ENCODE data around the gene OR10AD1.

Gene OR10AD1

GRCh38 chr12:48189331-48190125 lies 13.6 kb downstream of the OR10AD1 start:
- TF ChIP-seq POLR2A (IDR thresholded peaks at IDR 0.05; ENCODE audit: low read depth, low read length) (no peak), TAF1 (IDR thresholded peaks at IDR 0.05; ENCODE audit: borderline replicate concordance, low read depth, low read length) (no peak), POLR2AphosphoS5 (IDR thresholded peaks at IDR 0.05; ENCODE audit: low read depth, low read length) (no peak)
- FAIRE-seq (peak; percentile 94), DNase-seq (ENCODE audit: insufficient read length) (no peak)

DNA sequence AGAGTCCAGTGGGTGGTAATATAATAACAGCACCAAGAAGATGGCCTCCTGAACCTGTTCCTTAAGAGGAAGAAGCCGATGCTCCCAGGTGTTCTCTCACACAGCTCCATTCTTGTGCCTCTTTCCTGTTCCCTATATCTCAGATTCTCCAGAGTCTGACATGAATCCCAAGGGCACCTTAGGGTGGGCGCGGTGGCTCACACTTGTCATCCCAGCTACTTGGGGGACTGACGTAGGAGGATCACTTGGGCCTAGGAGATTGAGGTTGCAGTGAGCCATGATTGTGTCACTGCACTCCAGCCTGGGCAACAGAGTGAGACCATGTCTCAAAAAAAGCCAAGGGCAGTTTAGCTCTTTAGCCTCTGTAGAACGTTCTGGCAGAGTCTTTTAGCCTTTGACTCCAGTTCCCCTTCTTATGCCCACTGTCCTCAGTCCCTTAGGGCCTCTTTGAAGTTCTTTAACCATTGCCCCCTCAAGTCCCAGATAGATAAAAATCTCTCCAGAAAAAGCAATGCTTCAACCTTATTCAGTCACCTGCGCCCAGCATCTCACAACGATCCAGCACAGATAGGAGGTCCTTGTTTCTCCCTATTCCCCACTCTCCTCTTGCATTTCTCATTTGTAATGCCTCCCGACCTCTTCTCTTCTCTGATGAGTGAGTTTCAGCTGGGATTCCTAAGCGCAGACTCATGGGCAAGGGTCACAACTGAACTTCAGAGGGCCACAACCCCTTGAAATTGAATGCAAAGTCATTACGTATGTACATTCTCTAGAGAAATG lies 15.0 kb downstream of the OR10AD1 start:
- no peak for FAIRE-seq
- no peak for DNase-seq (ENCODE audit: insufficient read length)
- no peak for TF ChIP-seq POLR2AphosphoS5 (IDR thresholded peaks at IDR 0.05; ENCODE audit: low read depth, low read length)
- no peak for TF ChIP-seq TAF1 (IDR thresholded peaks at IDR 0.05; ENCODE audit: borderline replicate concordance, low read depth, low read length)
- no peak for TF ChIP-seq POLR2A (IDR thresholded peaks at IDR 0.05; ENCODE audit: low read depth, low read length)

DNA sequence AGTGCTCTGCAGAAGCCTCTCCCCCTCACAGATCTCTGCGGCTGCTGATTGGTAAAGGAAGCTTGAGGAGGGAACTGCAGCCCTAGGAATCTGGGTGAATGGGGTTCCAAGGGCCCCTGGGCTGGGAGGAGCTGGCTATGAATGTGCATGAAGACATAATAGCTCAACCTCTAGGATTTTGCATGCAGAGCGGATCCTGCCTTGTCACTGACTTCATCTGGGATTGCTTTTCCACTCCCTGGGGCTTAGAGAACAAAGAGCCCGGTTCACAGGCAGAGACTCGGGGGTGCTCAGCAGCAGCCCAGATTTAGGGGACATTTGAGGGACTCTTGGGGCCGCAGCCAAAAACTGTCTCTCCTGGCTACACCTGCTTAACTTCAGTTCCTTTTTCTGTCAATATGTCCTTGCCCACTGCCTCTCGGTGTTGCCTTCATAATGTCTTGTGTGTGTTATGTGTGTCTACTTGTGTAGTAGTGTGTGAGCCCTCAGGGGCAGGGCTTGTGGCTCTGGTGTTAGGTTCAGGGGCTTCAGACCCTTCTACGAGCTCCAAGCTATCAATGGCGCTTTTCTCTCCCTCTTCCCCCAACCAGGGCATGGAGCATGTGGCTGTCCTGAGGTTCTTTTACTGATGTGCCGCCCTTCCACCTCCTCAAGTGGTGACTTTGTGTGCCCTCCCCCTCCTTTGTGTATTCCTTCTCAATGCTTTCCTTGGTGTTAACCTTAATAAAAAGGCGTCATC lies 17.7 kb downstream of the OR10AD1 start:
- DNase-seq (ENCODE audit: insufficient read length), result no peak
- no peak for TF ChIP-seq POLR2AphosphoS5 (IDR thresholded peaks at IDR 0.05; ENCODE audit: low read depth, low read length)
- TF ChIP-seq TAF1 (IDR thresholded peaks at IDR 0.05; ENCODE audit: borderline replicate concordance, low read depth, low read length), result no peak
- no peak for TF ChIP-seq POLR2A (IDR thresholded peaks at IDR 0.05; ENCODE audit: low read depth, low read length)
- FAIRE-seq, result no peak

GRCh38 chr12:48184549-48184922 lies 18.6 kb downstream of the OR10AD1 start:
- FAIRE-seq (no peak), DNase-seq (ENCODE audit: insufficient read length) (no peak)
- TF ChIP-seq POLR2A (IDR thresholded peaks at IDR 0.05; ENCODE audit: low read depth, low read length), result no peak
- no peak for TF ChIP-seq TAF1 (IDR thresholded peaks at IDR 0.05; ENCODE audit: borderline replicate concordance, low read depth, low read length)
- TF ChIP-seq POLR2AphosphoS5 (IDR thresholded peaks at IDR 0.05; ENCODE audit: low read depth, low read length), result no peak

DNA sequence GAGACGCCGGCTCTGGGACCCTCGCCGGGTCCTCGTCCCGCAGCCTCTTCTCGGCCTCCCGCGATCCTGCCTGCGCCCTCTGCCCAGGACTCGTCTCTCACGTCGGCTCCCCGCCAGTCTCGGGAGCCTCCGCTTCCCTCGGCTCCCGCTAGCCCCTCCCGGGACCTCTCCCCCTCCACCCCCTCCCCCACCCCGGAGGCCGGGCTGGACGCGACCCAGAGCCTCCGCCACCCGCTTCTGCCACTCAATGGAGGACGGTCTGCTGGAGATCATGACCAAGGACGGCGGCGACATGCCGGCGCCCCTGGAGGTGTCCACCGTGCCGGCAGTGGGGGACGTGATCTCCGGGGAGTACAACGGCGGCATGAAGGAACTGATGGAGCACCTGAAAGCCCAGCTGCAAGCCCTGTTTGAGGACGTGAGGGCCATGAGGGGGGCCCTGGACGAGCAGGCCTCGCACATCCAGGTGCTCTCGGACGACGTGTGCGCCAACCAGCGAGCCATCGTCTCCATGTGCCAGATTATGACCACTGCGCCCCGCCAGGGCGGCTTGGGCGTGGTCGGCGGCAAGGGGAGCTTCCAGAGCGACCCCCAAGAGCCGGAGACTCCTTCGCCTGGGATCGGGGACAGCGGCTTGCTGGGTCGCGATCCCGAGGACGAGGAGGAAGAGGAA lies 19.1 kb downstream of the OR10AD1 start:
- DNase-seq (ENCODE audit: insufficient read length) (no peak), FAIRE-seq (no peak)
- TF ChIP-seq TAF1 (IDR thresholded peaks at IDR 0.05; ENCODE audit: borderline replicate concordance, low read depth, low read length) (no peak), POLR2A (IDR thresholded peaks at IDR 0.05; ENCODE audit: low read depth, low read length) (no peak), POLR2AphosphoS5 (IDR thresholded peaks at IDR 0.05; ENCODE audit: low read depth, low read length) (no peak)

DNA sequence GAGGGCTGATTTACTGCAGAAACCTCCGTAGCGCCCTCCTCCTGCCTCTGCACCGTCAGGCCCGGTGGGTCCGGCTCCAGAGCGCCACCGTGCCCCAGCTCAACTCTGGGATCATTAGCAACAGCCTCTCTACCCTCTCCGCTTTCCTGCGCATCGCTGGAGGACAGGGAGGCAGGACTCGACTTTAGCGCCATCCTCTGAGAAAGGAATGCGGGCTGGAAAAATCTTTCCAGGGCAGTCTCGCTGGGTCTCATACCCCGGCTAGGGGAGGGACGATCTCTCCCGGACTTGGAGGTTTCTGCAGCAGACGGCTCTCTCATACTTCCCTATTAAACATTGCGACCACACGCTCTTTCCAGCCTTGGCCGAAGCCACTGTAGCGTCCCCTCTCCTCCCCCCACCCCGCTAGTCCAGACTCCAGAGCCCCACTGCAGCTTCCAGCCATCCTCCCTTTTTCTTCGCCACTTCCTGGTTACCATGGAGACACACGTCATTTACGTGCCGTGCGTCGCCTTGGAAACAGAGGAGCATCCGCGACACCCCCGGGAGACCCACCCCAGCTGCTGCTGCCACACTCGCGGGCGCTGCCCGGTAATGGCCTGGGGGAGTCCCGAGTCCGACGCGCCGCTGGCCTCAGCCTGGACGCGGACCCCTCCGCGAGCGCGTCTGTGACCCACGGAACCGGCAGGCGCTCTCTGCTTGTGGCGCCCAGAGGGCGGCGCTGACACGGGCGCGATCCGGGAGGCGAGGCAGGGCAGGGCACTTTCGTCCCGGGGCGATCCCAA lies 19.8 kb downstream of the OR10AD1 start, which contains the start of gene CCDC184:
CCDC184 (plus strand) TSS at position 554 of the 785 bp plus-strand sequence. CDS start 479 bp downstream, outside the sequence.
- TF ChIP-seq POLR2AphosphoS5 (IDR thresholded peaks at IDR 0.05; ENCODE audit: low read depth, low read length) (no peak), TAF1 (IDR thresholded peaks at IDR 0.05; ENCODE audit: borderline replicate concordance, low read depth, low read length) (no peak), POLR2A (IDR thresholded peaks at IDR 0.05; ENCODE audit: low read depth, low read length) (no peak)
- peak; percentile 88 for FAIRE-seq
- DNase-seq (ENCODE audit: insufficient read length), result peak; percentile 65

DNA sequence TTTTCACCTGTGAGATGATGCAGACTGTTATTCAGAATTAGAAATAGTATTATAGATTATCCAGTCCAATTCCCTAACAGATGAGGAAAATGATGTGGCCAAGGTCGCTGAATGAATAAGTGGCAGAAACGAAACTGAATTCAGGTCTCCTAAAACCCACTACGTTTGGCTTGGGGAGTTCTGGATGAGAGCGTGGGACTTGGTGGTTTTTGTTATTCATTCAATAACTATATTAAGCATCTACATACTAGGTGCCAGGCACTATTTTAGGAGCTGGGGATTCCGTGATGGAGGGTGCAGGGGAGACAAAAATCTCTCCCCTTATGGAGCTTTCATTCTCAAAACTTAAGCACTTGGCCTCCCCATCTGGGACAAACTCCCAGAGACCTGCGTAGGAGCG lies 20.5 kb downstream of the OR10AD1 start:
- no peak for FAIRE-seq

GRCh38 chr12:48180857-48181495 lies 22.1 kb downstream of the OR10AD1 start:
- no peak for DNase-seq (ENCODE audit: insufficient read length)
- no peak for FAIRE-seq
- TF ChIP-seq POLR2A (IDR thresholded peaks at IDR 0.05; ENCODE audit: low read depth, low read length) (no peak), TAF1 (IDR thresholded peaks at IDR 0.05; ENCODE audit: borderline replicate concordance, low read depth, low read length) (no peak), POLR2AphosphoS5 (IDR thresholded peaks at IDR 0.05; ENCODE audit: low read depth, low read length) (no peak)

More for the DNA sequence above, 20.5 kb downstream of the OR10AD1 start:
- DNase-seq (ENCODE audit: insufficient read length), result no peak
- TF ChIP-seq POLR2AphosphoS5 (IDR thresholded peaks at IDR 0.05; ENCODE audit: low read depth, low read length) (no peak), POLR2A (IDR thresholded peaks at IDR 0.05; ENCODE audit: low read depth, low read length) (no peak), TAF1 (IDR thresholded peaks at IDR 0.05; ENCODE audit: borderline replicate concordance, low read depth, low read length) (no peak)

DNA sequence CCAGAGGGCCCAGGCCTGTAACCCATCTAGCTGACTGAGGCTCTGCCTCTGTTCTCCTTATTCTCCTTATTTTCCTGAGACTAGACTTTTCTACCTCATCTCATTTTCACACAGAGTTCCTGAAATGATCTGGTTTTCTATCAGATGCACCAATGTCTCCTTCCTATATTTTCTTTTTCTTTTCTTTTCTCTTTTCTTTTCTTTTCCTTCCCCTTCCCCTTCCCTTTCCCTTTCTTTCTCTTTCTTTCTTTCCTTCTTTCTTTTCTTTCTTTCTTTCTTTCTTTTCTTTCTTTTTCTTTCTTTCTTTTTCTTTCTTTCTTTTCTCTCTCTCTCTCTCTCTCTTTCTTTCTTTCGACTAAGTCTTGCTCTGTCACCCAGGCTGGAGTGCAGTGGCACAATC lies 22.7 kb downstream of the OR10AD1 start:
- FAIRE-seq (no peak), DNase-seq (ENCODE audit: insufficient read length) (no peak)
- TF ChIP-seq TAF1 (IDR thresholded peaks at IDR 0.05; ENCODE audit: borderline replicate concordance, low read depth, low read length), result no peak
- TF ChIP-seq POLR2A (IDR thresholded peaks at IDR 0.05; ENCODE audit: low read depth, low read length), result no peak
- no peak for TF ChIP-seq POLR2AphosphoS5 (IDR thresholded peaks at IDR 0.05; ENCODE audit: low read depth, low read length)

GRCh38 chr12:48179466-48179865 lies 23.6 kb downstream of the OR10AD1 start:
- DNase-seq (ENCODE audit: insufficient read length), result no peak
- no peak for TF ChIP-seq POLR2A (IDR thresholded peaks at IDR 0.05; ENCODE audit: low read depth, low read length)
- TF ChIP-seq POLR2AphosphoS5 (IDR thresholded peaks at IDR 0.05; ENCODE audit: low read depth, low read length), result no peak
- no peak for TF ChIP-seq TAF1 (IDR thresholded peaks at IDR 0.05; ENCODE audit: borderline replicate concordance, low read depth, low read length)
- FAIRE-seq, result no peak

All from GM12892 (cell line).